ENCODE results near the gene MELTF.

The MELTF gene

GRCh38 chr3:197001106-197001971, 28.3 kb downstream of the MELTF start:
- no peak overlapping the region for H3K9ac ChIP-seq
- no peak overlapping the region for H2AFZ ChIP-seq (ENCODE audit: low read depth)
- H3K79me2 ChIP-seq (ENCODE audit: insufficient read depth, low read depth), result no peaks in the 10 kb centered on the region
- no peaks in the 10 kb centered on the region for H4K20me1 ChIP-seq (ENCODE audit: insufficient read depth)
- TF ChIP-seq CTCF (conservative IDR thresholded peaks at IDR 0.05; ENCODE audit: low read depth, low read length), result no peak
- no peak overlapping the region for H3K4me2 ChIP-seq
- peaks cover 10% of the 10 kb centered on the region for H3K4me1 ChIP-seq (ENCODE audit: low read depth, poor library complexity, severe bottlenecking)
- no peak overlapping the region for H3K4me3 ChIP-seq (IDR thresholded peaks at IDR 0.05; ENCODE audit: insufficient read depth, low read depth, low read length)
- H3K27ac ChIP-seq, result no peak overlapping the region
- H3K36me3 ChIP-seq (ENCODE audit: insufficient read depth), result no peaks in the 10 kb centered on the region
- H3K27me3 ChIP-seq (ENCODE audit: insufficient read depth, low read depth), result no peaks in the 10 kb centered on the region

GRCh38 chr3:197000211-197000610, 29.4 kb downstream of the MELTF start:
- no peaks in the 10 kb centered on the region for H3K36me3 ChIP-seq (ENCODE audit: insufficient read depth)
- H3K27ac ChIP-seq, result no peak overlapping the region
- H3K27me3 ChIP-seq (ENCODE audit: insufficient read depth, low read depth), result no peaks in the 10 kb centered on the region
- TF ChIP-seq CTCF (conservative IDR thresholded peaks at IDR 0.05; ENCODE audit: low read depth, low read length), result no peak
- no peaks in the 10 kb centered on the region for H4K20me1 ChIP-seq (ENCODE audit: insufficient read depth)
- no peaks in the 10 kb centered on the region for H3K79me2 ChIP-seq (ENCODE audit: insufficient read depth, low read depth)
- peaks cover 16% of the 10 kb centered on the region for H3K4me1 ChIP-seq (ENCODE audit: low read depth, poor library complexity, severe bottlenecking)
- no peak overlapping the region for H3K9ac ChIP-seq
- no peak overlapping the region for H3K4me3 ChIP-seq (IDR thresholded peaks at IDR 0.05; ENCODE audit: insufficient read depth, low read depth, low read length)
- H2AFZ ChIP-seq (ENCODE audit: low read depth), result no peak overlapping the region
- H3K4me2 ChIP-seq, result no peak overlapping the region

GRCh38 chr3:196998966-196999760, 30.5 kb downstream of the MELTF start:
- H3K9ac ChIP-seq, result no peak overlapping the region
- H3K27ac ChIP-seq, result no peak overlapping the region
- no peak overlapping the region for H2AFZ ChIP-seq (ENCODE audit: low read depth)
- H3K36me3 ChIP-seq (ENCODE audit: insufficient read depth), result no peaks in the 10 kb centered on the region
- H4K20me1 ChIP-seq (ENCODE audit: insufficient read depth), result no peaks in the 10 kb centered on the region
- no peak for TF ChIP-seq CTCF (conservative IDR thresholded peaks at IDR 0.05; ENCODE audit: low read depth, low read length)
- no peaks in the 10 kb centered on the region for H3K79me2 ChIP-seq (ENCODE audit: insufficient read depth, low read depth)
- no peak overlapping the region for H3K4me3 ChIP-seq (IDR thresholded peaks at IDR 0.05; ENCODE audit: insufficient read depth, low read depth, low read length)
- H3K4me1 ChIP-seq (ENCODE audit: low read depth, poor library complexity, severe bottlenecking), result peaks cover 15% of the 10 kb centered on the region
- H3K27me3 ChIP-seq (ENCODE audit: insufficient read depth, low read depth), result no peaks in the 10 kb centered on the region
- no peak overlapping the region for H3K4me2 ChIP-seq

GRCh38 chr3:196997311-196997710, 32.3 kb downstream of the MELTF start:
- H3K9ac ChIP-seq, result no peak overlapping the region

More at GRCh38 chr3:196997311-196997710, 32.3 kb downstream of the MELTF start:
- H2AFZ ChIP-seq (ENCODE audit: low read depth), result no peak overlapping the region
- no peaks in the 10 kb centered on the region for H3K36me3 ChIP-seq (ENCODE audit: insufficient read depth)
- no peak overlapping the region for H3K27ac ChIP-seq
- H3K79me2 ChIP-seq (ENCODE audit: insufficient read depth, low read depth), result no peaks in the 10 kb centered on the region
- no peak overlapping the region for H3K4me3 ChIP-seq (IDR thresholded peaks at IDR 0.05; ENCODE audit: insufficient read depth, low read depth, low read length)
- no peaks in the 10 kb centered on the region for H4K20me1 ChIP-seq (ENCODE audit: insufficient read depth)
- H3K4me1 ChIP-seq (ENCODE audit: low read depth, poor library complexity, severe bottlenecking), result peaks cover 8% of the 10 kb centered on the region
- no peak for TF ChIP-seq CTCF (conservative IDR thresholded peaks at IDR 0.05; ENCODE audit: low read depth, low read length)
- no peak overlapping the region for H3K4me2 ChIP-seq
- H3K27me3 ChIP-seq (ENCODE audit: insufficient read depth, low read depth), result no peaks in the 10 kb centered on the region
